Ectodermal cell (in vitro differentiated cells): ENCODE data around the gene MAK.
"Not testable (repeated sequence)": the region's sequence is repeated elsewhere in the genome, so short reads cannot be mapped to it uniquely, and the experiment has no call there.

Experiments
- H3K27ac ChIP-seq: 2 replicates; pipeline ENCODE4 v1.7.0; 2013; ENCODE audit warnings: mild to moderate bottlenecking, low read depth, low read length; ENCODE audit not compliant: insufficient read depth, poor library complexity, severe bottlenecking
- H3K27me3 ChIP-seq: 2 replicates; pipeline ENCODE4 v1.7.0; 2013; ENCODE audit warnings: mild to moderate bottlenecking, low read length; ENCODE audit not compliant: insufficient read depth, control insufficient read depth, poor library complexity, severe bottlenecking
- H3K36me3 ChIP-seq: one replicate; pipeline ENCODE4 v1.7.0; 2013; ENCODE audit warnings: low read length; ENCODE audit not compliant: control insufficient read depth, insufficient read depth
- H3K4me1 ChIP-seq: one replicate; pipeline ENCODE4 v1.7.0; 2013; ENCODE audit warnings: low read length; ENCODE audit not compliant: control insufficient read depth, insufficient read depth
- H3K4me3 ChIP-seq: 2 replicates; pipeline ENCODE4 v1.7.0; 2013; ENCODE audit warnings: low read depth, low read length, control low read depth; ENCODE audit not compliant: insufficient read depth
- H3K9me3 ChIP-seq: 2 replicates; pipeline ENCODE4 v1.7.0; 2013; ENCODE audit warnings: mild to moderate bottlenecking, low read length, moderate library complexity; ENCODE audit not compliant: control insufficient read depth
- WGBS, 2 experiments: methylation state at CpG; one replicate each; pipeline ENCODE4 v1.1.7; 2013; ENCODE audit warnings: missing lambda C conversion rate in 2 of 2; 5-methylcytosine and 5-hydroxymethylcytosine counted together

Gene MAK

DNA sequence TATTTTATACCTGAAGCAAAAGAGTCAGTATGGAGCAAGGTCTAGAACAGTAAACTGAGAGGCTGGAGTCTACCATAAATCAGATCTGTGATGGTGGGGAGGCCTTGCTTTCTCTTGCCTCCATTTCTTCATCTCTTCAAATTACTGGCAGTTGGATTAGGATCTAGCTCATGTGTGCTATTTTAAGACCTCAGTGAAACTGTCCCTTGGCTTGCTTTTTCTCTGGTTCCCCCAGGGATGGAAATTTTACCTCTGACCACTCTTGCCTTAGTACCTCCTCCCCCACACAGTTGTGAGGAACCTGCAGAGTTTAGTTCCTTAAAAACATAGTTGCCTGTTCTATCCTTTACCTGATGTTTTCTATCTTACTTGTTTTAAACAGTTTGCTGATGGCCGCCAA lies 82.3 kb downstream of the MAK start:
- H3K36me3 ChIP-seq = peaks cover 18% of the 10 kb centered on the region
- no peak overlapping the region for H3K4me3 ChIP-seq
- no peaks in the 10 kb centered on the region for H3K4me1 ChIP-seq
- 97 to 100% methylated on average over 1 of the region's 1 CpG for WGBS, 2 experiments
- no peaks in the 10 kb centered on the region for H3K9me3 ChIP-seq
- no peak overlapping the region for H3K27ac ChIP-seq
- H3K27me3 ChIP-seq = no peaks in the 10 kb centered on the region

- 92 to 94% methylated on average over 4 of the region's 5 CpGs for WGBS, 2 experiments
- not testable (repeated sequence) for H3K27me3 ChIP-seq, H3K4me3 ChIP-seq, H3K27ac ChIP-seq, H3K4me1 ChIP-seq, H3K9me3 ChIP-seq
- H3K36me3 ChIP-seq = peaks cover 18% of the 10 kb centered on the region
Observed at GRCh38 chr6:10751757-10752156, 86.6 kb downstream of the MAK start.

- not testable (repeated sequence) for H3K9me3 ChIP-seq, H3K4me3 ChIP-seq, H3K27me3 ChIP-seq, H3K4me1 ChIP-seq, H3K27ac ChIP-seq
- WGBS, 2 experiments = 95 to 96% methylated on average over 6 of the region's 6 CpGs
- H3K36me3 ChIP-seq = peaks cover 12% of the 10 kb centered on the region
Observed at GRCh38 chr6:10750568-10750967, 87.8 kb downstream of the MAK start.

GRCh38 chr6:10749734-10750133 lies 88.6 kb downstream of the MAK start:
- H3K9me3 ChIP-seq = no peaks in the 10 kb centered on the region
- H3K4me1 ChIP-seq = peaks cover 6% of the 10 kb centered on the region
- H3K27ac ChIP-seq = no peak overlapping the region
- H3K36me3 ChIP-seq = peaks cover 12% of the 10 kb centered on the region
- 85 to 87% methylated on average over 2 of the region's 2 CpGs for WGBS, 2 experiments
- no peaks in the 10 kb centered on the region for H3K27me3 ChIP-seq
- H3K4me3 ChIP-seq = no peak overlapping the region

DNA sequence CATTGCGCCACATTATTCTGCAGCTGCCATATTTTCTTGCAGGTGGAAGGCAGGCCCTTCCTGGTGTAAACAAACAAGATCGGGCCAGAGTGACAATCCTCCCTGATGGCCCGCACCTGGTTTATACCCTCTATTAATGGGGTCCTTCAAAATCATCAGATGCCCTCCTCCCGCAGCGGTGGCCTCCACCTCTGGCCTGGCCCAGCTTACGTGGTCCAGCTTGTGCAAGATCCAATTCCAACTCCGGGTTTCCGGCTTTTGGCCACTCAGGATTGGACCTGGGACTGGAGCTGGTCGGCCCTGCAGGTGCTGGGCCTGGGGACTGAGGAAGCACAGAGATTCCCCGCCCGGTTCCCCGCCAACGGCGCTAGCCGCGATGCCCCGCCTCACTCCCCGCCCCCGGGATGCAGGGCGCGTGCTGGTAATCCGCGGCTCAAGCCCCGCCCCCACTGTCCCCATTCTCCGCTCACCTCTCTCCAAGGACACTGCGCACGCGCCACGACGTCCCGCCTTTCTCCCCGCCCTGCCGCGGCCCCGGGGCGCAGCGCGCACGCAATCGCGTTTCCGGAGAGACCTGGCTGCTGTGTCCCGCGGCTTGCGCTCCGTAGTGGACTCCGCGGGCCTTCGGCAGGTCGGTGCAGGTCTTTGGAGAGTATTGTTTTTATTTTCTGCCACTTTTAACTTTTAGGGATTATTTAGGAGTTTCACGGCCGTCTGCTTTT lies 90.9 kb downstream of the MAK start, which contains the start of gene TMEM14B:
Gene TMEM14B, plus strand, starts transcription at position 555 of the 722 bp plus-strand sequence. CDS start 1,441 bp downstream, outside the sequence.
- Histone ChIP-seq H3K9me3 (no peaks in the 10 kb centered on the region), H3K36me3 (no peaks in the 10 kb centered on the region), H3K4me3 (peak within 1 kb of the TSS; percentile 92), H3K27ac (peak within 1 kb of the TSS; percentile 55), H3K27me3 (no peaks in the 10 kb centered on the region), H3K4me1 (peaks cover 6% of the 10 kb centered on the region)
- WGBS, 2 experiments = 4% methylated on average over 52 of the region's 52 CpGs

DNA sequence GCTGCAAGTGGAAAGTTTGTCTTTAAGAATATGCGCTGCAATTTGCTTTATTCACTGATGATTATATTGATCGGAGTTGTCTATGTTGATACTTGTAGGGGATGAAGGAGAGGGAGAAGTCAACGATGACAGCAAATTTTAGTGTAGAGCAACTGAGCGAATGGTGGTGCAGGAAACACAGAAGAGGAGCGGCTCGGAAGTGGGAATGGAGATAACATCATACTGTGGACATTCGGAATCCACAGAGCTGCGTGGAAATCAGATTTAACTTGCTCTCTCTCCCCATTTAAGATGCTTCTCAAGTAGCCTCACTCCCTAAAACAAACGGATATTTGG lies 91.5 kb downstream of the MAK start:
- H3K27ac ChIP-seq = no peak overlapping the region
- 86% methylated on average over 9 of the region's 9 CpGs for WGBS, 2 experiments
- H3K36me3 ChIP-seq = no peaks in the 10 kb centered on the region
- H3K27me3 ChIP-seq = no peaks in the 10 kb centered on the region
- H3K4me1 ChIP-seq = peaks cover 6% of the 10 kb centered on the region
- no peaks in the 10 kb centered on the region for H3K9me3 ChIP-seq
- peak overlapping the region; percentile 92 for H3K4me3 ChIP-seq

DNA sequence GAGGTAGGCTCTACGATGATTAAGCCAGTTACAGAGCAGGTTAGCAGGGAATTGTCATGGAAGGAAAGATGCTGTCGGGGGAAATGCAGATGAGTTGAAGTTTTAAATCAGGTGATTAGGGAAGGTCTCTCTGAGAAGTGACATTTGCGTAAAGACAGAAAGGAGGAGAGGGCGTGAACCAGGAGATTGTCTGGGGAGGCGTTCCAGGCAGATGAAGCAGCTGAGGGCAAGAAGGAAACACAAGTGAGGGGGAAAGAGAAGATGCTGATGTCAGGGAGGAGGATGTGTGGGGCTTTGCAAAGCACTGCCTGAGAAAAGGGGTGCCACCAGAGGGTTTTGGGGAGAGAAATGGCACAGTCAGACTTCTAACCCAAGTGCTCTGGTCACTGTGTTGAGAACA lies 93.2 kb downstream of the MAK start:
- H3K9me3 ChIP-seq = no peaks in the 10 kb centered on the region
- no peak overlapping the region for H3K4me3 ChIP-seq
- H3K27ac ChIP-seq = no peak overlapping the region
- WGBS, 2 experiments = 84 to 88% methylated on average over 5 of the region's 5 CpGs
- peaks cover 6% of the 10 kb centered on the region for H3K4me1 ChIP-seq
- H3K36me3 ChIP-seq = no peaks in the 10 kb centered on the region
- no peaks in the 10 kb centered on the region for H3K27me3 ChIP-seq

GRCh38 chr6:10743515-10743914 lies 94.8 kb downstream of the MAK start:
- WGBS, 2 experiments = 90 to 92% methylated on average over 4 to 6 of the region's 6 CpGs
- H3K9me3 ChIP-seq = no peaks in the 10 kb centered on the region
- no peaks in the 10 kb centered on the region for H3K4me1 ChIP-seq
- H3K36me3 ChIP-seq = no peaks in the 10 kb centered on the region
- H3K4me3 ChIP-seq = no peak overlapping the region
- H3K27ac ChIP-seq = no peak overlapping the region
- no peaks in the 10 kb centered on the region for H3K27me3 ChIP-seq

GRCh38 chr6:10742251-10742650 lies 96.1 kb downstream of the MAK start:
- no peak overlapping the region for H3K27ac ChIP-seq
- no peaks in the 10 kb centered on the region for H3K36me3 ChIP-seq
- H3K4me1 ChIP-seq = no peaks in the 10 kb centered on the region
- 92 to 95% methylated on average over 12 of the region's 12 CpGs for WGBS, 2 experiments
- H3K4me3 ChIP-seq = no peak overlapping the region
- H3K9me3 ChIP-seq = no peaks in the 10 kb centered on the region
- H3K27me3 ChIP-seq = no peaks in the 10 kb centered on the region

DNA sequence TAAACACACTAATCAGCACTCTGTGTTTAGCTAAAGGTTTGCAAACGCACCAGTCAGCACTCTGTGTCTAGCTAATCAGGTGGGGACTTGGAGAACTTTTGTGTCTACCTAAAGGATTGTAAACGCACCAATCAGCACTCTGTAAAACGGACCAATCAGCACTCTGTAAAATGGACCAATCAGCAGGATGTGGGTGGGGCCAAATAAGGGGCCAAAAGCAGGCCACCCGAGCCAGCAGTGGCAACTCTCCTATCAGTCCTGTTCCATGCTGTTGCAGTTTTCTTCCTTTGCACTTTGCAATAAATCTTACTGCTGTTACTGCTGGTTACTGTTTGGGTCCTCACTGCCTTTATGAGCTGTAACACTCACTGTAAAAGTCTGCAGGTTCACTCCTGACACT lies 96.7 kb downstream of the MAK start:
- H3K27me3 ChIP-seq, H3K4me3 ChIP-seq, H3K9me3 ChIP-seq, H3K4me1 ChIP-seq, H3K27ac ChIP-seq, H3K36me3 ChIP-seq: not testable (repeated sequence)
- WGBS, 2 experiments = 91 to 96% methylated on average over 4 of the region's 4 CpGs

- Histone ChIP-seq H3K27ac (no peak overlapping the region), H3K9me3 (no peaks in the 10 kb centered on the region), H3K27me3 (no peaks in the 10 kb centered on the region), H3K36me3 (no peaks in the 10 kb centered on the region), H3K4me1 (no peaks in the 10 kb centered on the region), H3K4me3 (no peak overlapping the region)
Observed at GRCh38 chr6:10740061-10740460, 98.3 kb downstream of the MAK start.
